T-helper 1 cell treated with Interleukin-12 subunit alpha and Interleukin-12 subunit beta and Interleukin-4 antibody, amounts not matched to agents 30 μg/mL and 1 μg/mL, for 36 hours (primary cell): ENCODE data around the gene GARNL3.

Experiments
- H3K27ac Mint-ChIP-seq: one replicate; pipeline ENCODE4 v1.8.0; 2021; ENCODE audit warnings: mild to moderate bottlenecking, mixed read lengths
- H3K27me3 Mint-ChIP-seq: one replicate; pipeline ENCODE4 v1.8.0; 2021; ENCODE audit warnings: low read depth, mixed read lengths
- H3K36me3 Mint-ChIP-seq: one replicate; pipeline ENCODE4 v1.8.0; 2021; ENCODE audit warnings: low read depth, mixed read lengths
- H3K4me1 Mint-ChIP-seq: one replicate; pipeline ENCODE4 v1.8.0; 2021; ENCODE audit warnings: low read depth, mixed read lengths
- H3K4me3 Mint-ChIP-seq: one replicate; pipeline ENCODE4 v1.8.0; 2021; ENCODE audit warnings: mild to moderate bottlenecking, moderate library complexity, mixed read lengths
- H3K9me3 Mint-ChIP-seq: one replicate; pipeline ENCODE4 v1.8.0; 2021; ENCODE audit warnings: mixed read lengths

GARNL3 gene

GRCh38 chr9:127250896-127251391 is 13.6 kb upstream of the GARNL3 start:
- Mint-ChIP-seq H3K9me3 (no peaks in the 10 kb centered on the region), H3K27ac (no peak overlapping the region), H3K27me3 (peaks cover 46% of the 10 kb centered on the region), H3K36me3 (no peaks in the 10 kb centered on the region), H3K4me1 (no peaks in the 10 kb centered on the region), H3K4me3 (no peak overlapping the region)

- Mint-ChIP-seq H3K4me1 (no peaks in the 10 kb centered on the region), H3K9me3 (no peaks in the 10 kb centered on the region), H3K4me3 (no peak overlapping the region), H3K27ac (no peak overlapping the region), H3K36me3 (no peaks in the 10 kb centered on the region), H3K27me3 (peaks cover 54% of the 10 kb centered on the region)
Observed at GRCh38 chr9:127252410-127253318, 11.9 kb upstream of the GARNL3 start.

GRCh38 chr9:127253446-127253845 is 11.1 kb upstream of the GARNL3 start:
- H3K27me3 Mint-ChIP-seq = peaks cover 50% of the 10 kb centered on the region

GRCh38 chr9:127255692-127256091 is 8.9 kb upstream of the GARNL3 start:
- Mint-ChIP-seq H3K27me3 (peaks cover 40% of the 10 kb centered on the region), H3K4me1 (no peaks in the 10 kb centered on the region), H3K9me3 (no peaks in the 10 kb centered on the region), H3K27ac (no peak overlapping the region), H3K36me3 (no peaks in the 10 kb centered on the region), H3K4me3 (no peak overlapping the region)

More at GRCh38 chr9:127253446-127253845, 11.1 kb upstream of the GARNL3 start:
- Mint-ChIP-seq H3K4me1 (no peaks in the 10 kb centered on the region), H3K27ac (no peak overlapping the region), H3K4me3 (no peak overlapping the region), H3K36me3 (no peaks in the 10 kb centered on the region), H3K9me3 (no peaks in the 10 kb centered on the region)

GRCh38 chr9:127256324-127256723 is 8.2 kb upstream of the GARNL3 start:
- Mint-ChIP-seq H3K9me3 (no peaks in the 10 kb centered on the region), H3K27me3 (peaks cover 37% of the 10 kb centered on the region), H3K36me3 (no peaks in the 10 kb centered on the region), H3K4me1 (no peaks in the 10 kb centered on the region), H3K27ac (no peak overlapping the region), H3K4me3 (no peak overlapping the region)

- Mint-ChIP-seq H3K9me3 (no peaks in the 10 kb centered on the region), H3K27me3 (peaks cover 21% of the 10 kb centered on the region), H3K4me1 (no peaks in the 10 kb centered on the region), H3K36me3 (no peaks in the 10 kb centered on the region), H3K27ac (no peak overlapping the region), H3K4me3 (no peak overlapping the region)
Observed at GRCh38 chr9:127258606-127259471, 5.7 kb upstream of the GARNL3 start.

- H3K4me1 Mint-ChIP-seq = no peaks in the 10 kb centered on the region
- no peaks in the 10 kb centered on the region for H3K36me3 Mint-ChIP-seq
- no peaks in the 10 kb centered on the region for H3K9me3 Mint-ChIP-seq
- H3K27me3 Mint-ChIP-seq = peaks cover 7% of the 10 kb centered on the region
- no peak overlapping the region for H3K27ac Mint-ChIP-seq
- H3K4me3 Mint-ChIP-seq = no peak overlapping the region
Observed at GRCh38 chr9:127262602-127263001, 2.0 kb upstream of the GARNL3 start.

GRCh38 chr9:127263237-127263636 is 1.3 kb upstream of the GARNL3 start:
- Mint-ChIP-seq H3K36me3 (no peaks in the 10 kb centered on the region), H3K9me3 (no peaks in the 10 kb centered on the region), H3K4me1 (no peaks in the 10 kb centered on the region), H3K27me3 (peaks cover 7% of the 10 kb centered on the region), H3K27ac (no peak overlapping the region), H3K4me3 (no peak overlapping the region)

GRCh38 chr9:127263664-127264063 is 910 bp upstream of the GARNL3 start:
- Mint-ChIP-seq H3K36me3 (no peaks in the 10 kb centered on the region), H3K4me3 (no peak overlapping the region), H3K9me3 (no peaks in the 10 kb centered on the region)

GRCh38 chr9:127267793-127268525 is 3.4 kb downstream of the GARNL3 start:
- no peaks in the 10 kb centered on the region for H3K4me1 Mint-ChIP-seq
- H3K27me3 Mint-ChIP-seq = peaks cover 19% of the 10 kb centered on the region
- no peak overlapping the region for H3K4me3 Mint-ChIP-seq
- no peak overlapping the region for H3K27ac Mint-ChIP-seq
- H3K9me3 Mint-ChIP-seq = no peaks in the 10 kb centered on the region
- no peaks in the 10 kb centered on the region for H3K36me3 Mint-ChIP-seq

More at GRCh38 chr9:127263664-127264063, 910 bp upstream of the GARNL3 start:
- Mint-ChIP-seq H3K27me3 (peaks cover 7% of the 10 kb centered on the region), H3K4me1 (no peaks in the 10 kb centered on the region), H3K27ac (no peak overlapping the region)

GRCh38 chr9:127269449-127269848 is 4.9 kb downstream of the GARNL3 start:
- H3K9me3 Mint-ChIP-seq = no peaks in the 10 kb centered on the region
- no peak overlapping the region for H3K4me3 Mint-ChIP-seq
- no peaks in the 10 kb centered on the region for H3K4me1 Mint-ChIP-seq
- H3K36me3 Mint-ChIP-seq = no peaks in the 10 kb centered on the region
- H3K27me3 Mint-ChIP-seq = peaks cover 24% of the 10 kb centered on the region
- no peak overlapping the region for H3K27ac Mint-ChIP-seq

GRCh38 chr9:127273326-127273725 is 8.8 kb downstream of the GARNL3 start:
- no peak overlapping the region for H3K27ac Mint-ChIP-seq
- no peaks in the 10 kb centered on the region for H3K9me3 Mint-ChIP-seq
- H3K4me3 Mint-ChIP-seq = no peak overlapping the region
- no peaks in the 10 kb centered on the region for H3K36me3 Mint-ChIP-seq
- H3K4me1 Mint-ChIP-seq = peaks cover 1% of the 10 kb centered on the region
- H3K27me3 Mint-ChIP-seq = peaks cover 45% of the 10 kb centered on the region

- Mint-ChIP-seq H3K4me3 (no peak overlapping the region), H3K4me1 (peaks cover 1% of the 10 kb centered on the region), H3K27ac (no peak overlapping the region), H3K36me3 (no peaks in the 10 kb centered on the region), H3K27me3 (peaks cover 63% of the 10 kb centered on the region), H3K9me3 (no peaks in the 10 kb centered on the region)
Observed at GRCh38 chr9:127277099-127277498, 12.5 kb downstream of the GARNL3 start.

GRCh38 chr9:127277770-127278169 is 13.2 kb downstream of the GARNL3 start:
- Mint-ChIP-seq H3K36me3 (no peaks in the 10 kb centered on the region), H3K27me3 (peaks cover 63% of the 10 kb centered on the region), H3K4me1 (peaks cover 1% of the 10 kb centered on the region), H3K27ac (no peak overlapping the region), H3K4me3 (no peak overlapping the region), H3K9me3 (no peaks in the 10 kb centered on the region)
